ENCODE measurements around the gene PDS5B. TPM values are rescaled to one million over a fixed set of nuclear protein-coding genes. Genes with fewer than 3 reads are reported as not detected.

Gene PDS5B
- total RNA-seq, 1 experiment from 2014 or later: 25.4 TPM

GRCh38 chr13:32779119-32779518, 192.9 kb downstream of the PDS5B start:
- intact Hi-C loops (cut with micrococcal nuclease): no loop called here
- Mint-ChIP-seq H3K9me3 (ENCODE audit: unreplicated experiment) (peaks cover 14% of the 10 kb centered on the region), H3K4me3 (ENCODE audit: unreplicated experiment) (no peak overlapping the region), H3K4me1 (ENCODE audit: insufficient read depth, unreplicated experiment) (peaks cover 6% of the 10 kb centered on the region), H3K27ac (ENCODE audit: low read depth, unreplicated experiment) (no peak overlapping the region), H3K36me3 (ENCODE audit: insufficient read depth, unreplicated experiment) (peaks cover 23% of the 10 kb centered on the region), H3K27me3 (ENCODE audit: insufficient read depth, unreplicated experiment) (no peaks in the 10 kb centered on the region)
- ChIA-PET POLR2A (no interaction called here), CTCF (interaction anchor here (1.4 kb wide), 1 partner anchor 10 kb away, joined by 3 read pairs; no protein-coding TSS in a partner anchor)
- no TSS peak for BruUV-seq (replicated peaks)
- no peak for DNase-seq (ENCODE audit: unreplicated experiment)
- TF ChIP-seq, protein P1, sequence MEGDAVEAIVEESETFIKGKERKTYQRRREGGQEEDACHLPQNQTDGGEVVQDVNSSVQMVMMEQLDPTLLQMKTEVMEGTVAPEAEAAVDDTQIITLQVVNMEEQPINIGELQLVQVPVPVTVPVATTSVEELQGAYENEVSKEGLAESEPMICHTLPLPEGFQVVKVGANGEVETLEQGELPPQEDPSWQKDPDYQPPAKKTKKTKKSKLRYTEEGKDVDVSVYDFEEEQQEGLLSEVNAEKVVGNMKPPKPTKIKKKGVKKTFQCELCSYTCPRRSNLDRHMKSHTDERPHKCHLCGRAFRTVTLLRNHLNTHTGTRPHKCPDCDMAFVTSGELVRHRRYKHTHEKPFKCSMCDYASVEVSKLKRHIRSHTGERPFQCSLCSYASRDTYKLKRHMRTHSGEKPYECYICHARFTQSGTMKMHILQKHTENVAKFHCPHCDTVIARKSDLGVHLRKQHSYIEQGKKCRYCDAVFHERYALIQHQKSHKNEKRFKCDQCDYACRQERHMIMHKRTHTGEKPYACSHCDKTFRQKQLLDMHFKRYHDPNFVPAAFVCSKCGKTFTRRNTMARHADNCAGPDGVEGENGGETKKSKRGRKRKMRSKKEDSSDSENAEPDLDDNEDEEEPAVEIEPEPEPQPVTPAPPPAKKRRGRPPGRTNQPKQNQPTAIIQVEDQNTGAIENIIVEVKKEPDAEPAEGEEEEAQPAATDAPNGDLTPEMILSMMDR (IDR thresholded peaks at IDR 0.05; ENCODE audit: unreplicated experiment): no peak

GRCh38 chr13:32781906-32782305, 195.7 kb downstream of the PDS5B start:
- no peak overlapping the region for H3K4me3 Mint-ChIP-seq (ENCODE audit: unreplicated experiment)
- no peaks in the 10 kb centered on the region for H3K27me3 Mint-ChIP-seq (ENCODE audit: insufficient read depth, unreplicated experiment)
- H3K9me3 Mint-ChIP-seq (ENCODE audit: unreplicated experiment): peaks cover 14% of the 10 kb centered on the region
- no peak overlapping the region for H3K27ac Mint-ChIP-seq (ENCODE audit: low read depth, unreplicated experiment)
- peaks cover 6% of the 10 kb centered on the region for H3K4me1 Mint-ChIP-seq (ENCODE audit: insufficient read depth, unreplicated experiment)
- peaks cover 31% of the 10 kb centered on the region for H3K36me3 Mint-ChIP-seq (ENCODE audit: insufficient read depth, unreplicated experiment)
- no TSS peak for BruUV-seq (replicated peaks)
- ChIA-PET POLR2A (no interaction called here), CTCF (interaction anchor here (0.7 kb wide), 1 partner anchor 157 kb away, joined by 3 read pairs; no protein-coding TSS in a partner anchor)
- TF ChIP-seq, protein P1 (IDR thresholded peaks at IDR 0.05; ENCODE audit: unreplicated experiment): no peak
- no peak for DNase-seq (ENCODE audit: unreplicated experiment)
- intact Hi-C loops (cut with micrococcal nuclease): no loop called here

GRCh38 chr13:32783067-32783466, 196.8 kb downstream of the PDS5B start:
- DNase-seq (ENCODE audit: unreplicated experiment): no peak
- H3K36me3 Mint-ChIP-seq (ENCODE audit: insufficient read depth, unreplicated experiment): peaks cover 30% of the 10 kb centered on the region
- no peak overlapping the region for H3K4me3 Mint-ChIP-seq (ENCODE audit: unreplicated experiment)
- POLR2A ChIA-PET: no interaction called here
- intact Hi-C loops (cut with micrococcal nuclease): no loop called here
- no peaks in the 10 kb centered on the region for H3K27me3 Mint-ChIP-seq (ENCODE audit: insufficient read depth, unreplicated experiment)
- peaks cover 14% of the 10 kb centered on the region for H3K9me3 Mint-ChIP-seq (ENCODE audit: unreplicated experiment)
- no peak overlapping the region for H3K27ac Mint-ChIP-seq (ENCODE audit: low read depth, unreplicated experiment)
- H3K4me1 Mint-ChIP-seq (ENCODE audit: insufficient read depth, unreplicated experiment): peaks cover 6% of the 10 kb centered on the region
- TF ChIP-seq, protein P1 (IDR thresholded peaks at IDR 0.05; ENCODE audit: unreplicated experiment): no peak
- BruUV-seq (replicated peaks): no TSS peak
- CTCF ChIA-PET: no interaction called here

DNA sequence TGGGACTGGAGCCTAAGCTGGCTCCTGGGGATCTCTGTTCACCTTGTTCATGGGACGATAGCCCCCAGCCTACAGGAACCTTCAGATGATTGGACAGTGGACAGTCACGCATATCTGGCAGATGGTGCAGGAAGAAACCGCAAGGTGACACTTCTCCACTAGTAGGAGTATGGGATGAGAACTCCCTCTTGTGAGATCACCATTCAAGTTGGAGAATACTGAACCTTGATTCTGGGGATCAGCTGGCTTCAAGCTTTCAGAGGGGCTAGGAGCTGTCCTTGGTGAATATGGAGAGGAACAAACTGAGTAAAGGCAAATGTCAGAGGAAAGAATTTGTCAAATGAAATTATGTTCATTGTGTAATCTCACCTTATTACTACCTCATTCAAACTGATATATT, 204.5 kb downstream of the PDS5B start:
- intact Hi-C loops (cut with micrococcal nuclease): no loop called here
- no peak overlapping the region for H3K4me3 Mint-ChIP-seq (ENCODE audit: unreplicated experiment)
- ChIA-PET POLR2A (interaction anchor here (0.6 to 0.7 kb wide), 2 partner anchors 10 to 43 kb away, joined by 3 to 4 read pairs; no protein-coding TSS in a partner anchor), CTCF (no interaction called here)
- BruUV-seq (replicated peaks): no TSS peak
- H3K27ac Mint-ChIP-seq (ENCODE audit: low read depth, unreplicated experiment): no peak overlapping the region
- no peaks in the 10 kb centered on the region for H3K9me3 Mint-ChIP-seq (ENCODE audit: unreplicated experiment)
- no peaks in the 10 kb centered on the region for H3K4me1 Mint-ChIP-seq (ENCODE audit: insufficient read depth, unreplicated experiment)
- TF ChIP-seq, protein P1 (IDR thresholded peaks at IDR 0.05; ENCODE audit: unreplicated experiment): no peak
- no peaks in the 10 kb centered on the region for H3K27me3 Mint-ChIP-seq (ENCODE audit: insufficient read depth, unreplicated experiment)
- no peaks in the 10 kb centered on the region for H3K36me3 Mint-ChIP-seq (ENCODE audit: insufficient read depth, unreplicated experiment)
- DNase-seq (ENCODE audit: unreplicated experiment): no peak
